T-helper 2 cell treated with Interferon-gamma antibody and Interleukin-4, amounts not matched to agents 100 ng/mL and 5 ng/mL, for 36 hours (primary cell): ENCODE measurements around the gene SACM1L. TPM values are rescaled to one million over a fixed set of nuclear protein-coding genes. Genes with fewer than 3 reads are reported as not detected.

Experiments used
- intact Hi-C: fragments of 100-400 bp; cut with micrococcal nuclease; formaldehyde crosslinking; loops from one replicate; pipeline ENCODE4 v1.15.1; 2023
- total RNA-seq: library from RNA; stranded (reverse); gene quantifications from 2 replicates; pipeline ENCODE4 v1.2.3, GENCODE V29; 2022

SACM1L gene
- total RNA-seq, 1 donor from 2014 or later, result 70.8 TPM

- intact Hi-C loops, result no loop called here
Observed at GRCh38 chr3:45781841-45782240, 92.6 kb downstream of the SACM1L start.

GRCh38 chr3:45782381-45782780 lies 93.2 kb downstream of the SACM1L start:
- intact Hi-C loops, result no loop called here

- intact Hi-C loops, result no loop called here
Observed at GRCh38 chr3:45783667-45784066, 94.5 kb downstream of the SACM1L start.

GRCh38 chr3:45785605-45786150 lies 96.5 kb downstream of the SACM1L start:
- intact Hi-C loops, result no loop called here

- intact Hi-C loops, result no loop called here
Observed at GRCh38 chr3:45786801-45787495, 97.8 kb downstream of the SACM1L start.

- intact Hi-C loops, result no loop called here
Observed at GRCh38 chr3:45787551-45787950, 98.4 kb downstream of the SACM1L start.

GRCh38 chr3:45789235-45789812 lies 100.1 kb downstream of the SACM1L start:
- intact Hi-C loops, result no loop called here

GRCh38 chr3:45790596-45790995 lies 101.4 kb downstream of the SACM1L start:
- intact Hi-C loops, result no loop called here

- intact Hi-C loops, result no loop called here
Observed at GRCh38 chr3:45792036-45792435, 102.8 kb downstream of the SACM1L start.

GRCh38 chr3:45792516-45793172 lies 103.4 kb downstream of the SACM1L start:
- intact Hi-C loops, result no loop called here

GRCh38 chr3:45793482-45794176 lies 104.4 kb downstream of the SACM1L start:
- intact Hi-C loops, result no loop called here

- intact Hi-C loops, result no loop called here
Observed at GRCh38 chr3:45794177-45794560, 105.0 kb downstream of the SACM1L start.

- intact Hi-C loops, result no loop called here
Observed at GRCh38 chr3:45794660-45795059, 105.5 kb downstream of the SACM1L start.

Other genes starting within 250 kb of the SACM1L start
- 46.0 and 51.1 TPM in 2 replicates for gene LIMD1, start 94.6 kb upstream of the SACM1L start, total RNA-seq
- not detected in 2 replicates for gene SLC6A20, start 107.1 kb downstream of the SACM1L start, total RNA-seq
- 6.5 and 7.0 TPM in 2 replicates for gene LZTFL1, start 152.7 kb downstream of the SACM1L start, total RNA-seq
- not detected in 2 replicates for gene CCR9, start 197.1 kb downstream of the SACM1L start, total RNA-seq